Left ventricle myocardium inferior (tissue), 1 donor: ENCODE data around the gene SH2D5. TPM values are rescaled to one million over a fixed set of nuclear protein-coding genes. Genes with fewer than 3 reads are reported as not detected.

Experiments used
- DNase-seq: peaks from one replicate; pipeline ENCODE4 v3.0.0-alpha.2; 2020
- H3K27ac ChIP-seq: fragments of 200-600 bp; replicated peaks from 2 replicates; pipeline ENCODE4 v1.8.0; 2021
- H3K27me3 ChIP-seq: fragments of 200-600 bp; 2 replicates; pipeline ENCODE4 v1.8.0; 2021; ENCODE audit warnings: low read depth
- H3K36me3 ChIP-seq: fragments of 200-600 bp; 2 replicates; pipeline ENCODE4 v1.8.0; 2021
- H3K4me1 ChIP-seq: fragments of 200-600 bp; 2 replicates; pipeline ENCODE4 v1.8.0; 2021
- H3K4me3 ChIP-seq: fragments of 200-600 bp; 2 replicates; pipeline ENCODE4 v1.8.0; 2021; ENCODE audit warnings: mild to moderate bottlenecking, moderate library complexity
- H3K9me3 ChIP-seq: fragments of 200-600 bp; replicated peaks from 2 replicates; pipeline ENCODE4 v1.8.0; 2021
- CTCF ChIP-seq: fragments of 200-600 bp; IDR thresholded peaks from 2 replicates; pipeline ENCODE4 v1.8.0; 2021; ENCODE audit warnings: antibody characterized with exemption, mild to moderate bottlenecking, borderline replicate concordance
- intact Hi-C: fragments of 100-400 bp; cut with micrococcal nuclease; formaldehyde crosslinking; loops from one replicate; pipeline ENCODE4 v1.11.0; 2022
- total RNA-seq: library from RNA; stranded (reverse); fragmentation: NEBNext Ultra II Directional; extraction: Animal tissue kit (Norgen Biotek cat#: 25700); gene quantifications from one replicate; pipeline ENCODE4 v1.2.1, GENCODE V29; 2021
- donor health status: DM: no; HTN: yes; CAD: no; lungs with severe emphysema.

The SH2D5 gene
- total RNA-seq, 1 donor from 2014 or later = not detected

- peaks cover 33% of the 10 kb centered on the region for H3K4me1 ChIP-seq
- peak overlapping the region; percentile 76 for H3K4me3 ChIP-seq
- no peak for TF ChIP-seq CTCF
- H3K27ac ChIP-seq = no peak overlapping the region
- no peak for DNase-seq
- no peaks in the 10 kb centered on the region for H3K36me3 ChIP-seq
- intact Hi-C loops = no loop called here
- H3K27me3 ChIP-seq = peaks cover 61% of the 10 kb centered on the region
- H3K9me3 ChIP-seq = no peaks in the 10 kb centered on the region
Observed at GRCh38 chr1:20731057-20731991, 1.2 kb downstream of the SH2D5 start.

- DNase-seq = no peak
- H3K4me1 ChIP-seq = peaks cover 33% of the 10 kb centered on the region
- TF ChIP-seq CTCF = no peak
- no peak overlapping the region for H3K4me3 ChIP-seq
- H3K9me3 ChIP-seq = no peaks in the 10 kb centered on the region
- no peaks in the 10 kb centered on the region for H3K36me3 ChIP-seq
- no peak overlapping the region for H3K27ac ChIP-seq
- peaks cover 61% of the 10 kb centered on the region for H3K27me3 ChIP-seq
- intact Hi-C loops = no loop called here
Observed at GRCh38 chr1:20730690-20731056, 1.8 kb downstream of the SH2D5 start.

GRCh38 chr1:20729990-20730689 lies 2.4 kb downstream of the SH2D5 start:
- intact Hi-C loops = no loop called here
- DNase-seq = no peak

GRCh38 chr1:20729155-20729931 lies 3.2 kb downstream of the SH2D5 start:
- Histone ChIP-seq H3K9me3 (no peaks in the 10 kb centered on the region), H3K36me3 (no peaks in the 10 kb centered on the region), H3K27me3 (peaks cover 61% of the 10 kb centered on the region), H3K27ac (no peak overlapping the region), H3K4me3 (no peak overlapping the region), H3K4me1 (peaks cover 33% of the 10 kb centered on the region)
- intact Hi-C loops = no loop called here
- no peak for TF ChIP-seq CTCF
- no peak for DNase-seq

More at GRCh38 chr1:20729990-20730689, 2.4 kb downstream of the SH2D5 start:
- H3K4me3 ChIP-seq = no peak overlapping the region
- no peak overlapping the region for H3K27ac ChIP-seq
- H3K36me3 ChIP-seq = no peaks in the 10 kb centered on the region
- peaks cover 61% of the 10 kb centered on the region for H3K27me3 ChIP-seq
- TF ChIP-seq CTCF = no peak
- no peaks in the 10 kb centered on the region for H3K9me3 ChIP-seq
- H3K4me1 ChIP-seq = peaks cover 33% of the 10 kb centered on the region

- no peak for DNase-seq
- TF ChIP-seq CTCF = no peak
- H3K27me3 ChIP-seq = peaks cover 61% of the 10 kb centered on the region
Observed at GRCh38 chr1:20728371-20729154, 3.9 kb downstream of the SH2D5 start.

More at GRCh38 chr1:20728371-20729154, 3.9 kb downstream of the SH2D5 start:
- Histone ChIP-seq H3K4me1 (peaks cover 33% of the 10 kb centered on the region), H3K4me3 (no peak overlapping the region), H3K9me3 (no peaks in the 10 kb centered on the region), H3K27ac (no peak overlapping the region), H3K36me3 (no peaks in the 10 kb centered on the region)
- intact Hi-C loops = no loop called here
